HepG2 (cell line): ENCODE results near the gene ZNF507. TPM values are rescaled to one million over a fixed set of nuclear protein-coding genes. Genes with fewer than 3 reads are reported as not detected.

Experiments
- ELF3 ChIP-seq: IDR thresholded peaks from 2 replicates; pipeline ENCODE4 v1.6.1; 2016; ENCODE audit warnings: missing genetic modification reagents, missing compliant biosample characterization
- EP300 ChIP-seq, 3 experiments: sonication (generic) in 1 of 3; formaldehyde crosslinking in 1 of 3; IDR thresholded peaks; 2 replicates each; pipeline versions ENCODE4 v1.5.1 to v1.6.1; 2011 to 2020; ENCODE audit warnings: low read depth in 2 of 3, low read length in 2 of 3, borderline replicate concordance in 1 of 3, improper control_type of control experiment in 1 of 3, mild to moderate bottlenecking in 1 of 3, missing genetic modification reagents in 1 of 3, moderate library complexity in 1 of 3
- HNRNPUL1 ChIP-seq: fragments of 200-400 bp; formaldehyde crosslinking; IDR thresholded peaks from 2 replicates; pipeline ENCODE4 v1.6.1; 2017; ENCODE audit warnings: low read depth, mild to moderate bottlenecking, low read length, moderate library complexity
- MTA3 ChIP-seq: sonication (generic); formaldehyde crosslinking; IDR thresholded peaks from 2 replicates; pipeline ENCODE4 v1.4.0; 2020; ENCODE audit warnings: missing genetic modification reagents
- NAIF1 ChIP-seq: sonication (generic); formaldehyde crosslinking; IDR thresholded peaks from 2 replicates; pipeline ENCODE4 v1.5.0; 2020; ENCODE audit warnings: mild to moderate bottlenecking, missing genetic modification reagents, borderline replicate concordance
- SP4 ChIP-seq: sonication (generic); formaldehyde crosslinking; IDR thresholded peaks from 2 replicates; pipeline ENCODE4 v1.8.1; 2023; ENCODE audit warnings: mild to moderate bottlenecking, missing genetic modification reagents
- ZFP82 ChIP-seq: sonication (generic); formaldehyde crosslinking; IDR thresholded peaks from 2 replicates; pipeline ENCODE4 v1.5.1; 2020; ENCODE audit warnings: mild to moderate bottlenecking, missing genetic modification reagents, borderline replicate concordance
- ZNF235 ChIP-seq: sonication (generic); formaldehyde crosslinking; IDR thresholded peaks from 2 replicates; pipeline ENCODE4 v1.8.1; 2023; ENCODE audit warnings: mild to moderate bottlenecking, missing genetic modification reagents, borderline replicate concordance
- polyA plus RNA-seq, 8 experiments: library from polyadenylated mRNA; depleted of rRNA in 3 of 8; stranded (reverse) in 7 of 8; unstranded in 1 of 8; fragments of >200 nt; fragmentation: Illumina TruSeq in 4 of 8; extraction: Trizol in 4 of 8; gene quantifications; 2 replicates each; pipeline versions ENCODE4 v1.2.1 to v1.2.3, GENCODE V29; 2011 to 2016; ENCODE audit warnings: low read depth in 4 of 8, missing spikeins in 1 of 8, mixed read lengths in 1 of 8; ENCODE audit not compliant: insufficient read depth in 1 of 8
- total RNA-seq, 5 experiments: library from RNA; depleted of rRNA; stranded (reverse); fragments of >200 nt; fragmentation: Illumina TruSeq; extraction: Trizol; gene quantifications; 2 replicates each; pipeline ENCODE4 v1.2.3, GENCODE V29; 2016; ENCODE audit warnings: low read depth in 1 of 5
- TF ChIP-seq, protein P1 (sequence below): sonication (generic); formaldehyde crosslinking; IDR thresholded peaks from 2 replicates; pipeline ENCODE4 v1.4.0; 2020; ENCODE audit warnings: missing genetic modification reagents
- TF ChIP-seq, protein P2 (sequence below): sonication (generic); formaldehyde crosslinking; IDR thresholded peaks from 2 replicates; pipeline ENCODE4 v1.4.0; 2020; ENCODE audit warnings: mild to moderate bottlenecking, missing genetic modification reagents
- TF ChIP-seq, protein P3 (sequence below): sonication (generic); formaldehyde crosslinking; IDR thresholded peaks from 2 replicates; pipeline ENCODE4 v1.9.0; 2022; ENCODE audit warnings: missing genetic modification reagents, mild to moderate bottlenecking, borderline replicate concordance
- TF ChIP-seq, protein P4 (sequence below): sonication (generic); formaldehyde crosslinking; IDR thresholded peaks from 2 replicates; pipeline ENCODE4 v1.4.0; 2020; ENCODE audit warnings: missing genetic modification reagents

Gene ZNF507
- total and polyA plus RNA-seq, 2 of the 13 experiments (the other 11 are each of a cell fraction or from before 2014, with no cell fraction given) = 7.3 to 10.9 TPM

DNA sequence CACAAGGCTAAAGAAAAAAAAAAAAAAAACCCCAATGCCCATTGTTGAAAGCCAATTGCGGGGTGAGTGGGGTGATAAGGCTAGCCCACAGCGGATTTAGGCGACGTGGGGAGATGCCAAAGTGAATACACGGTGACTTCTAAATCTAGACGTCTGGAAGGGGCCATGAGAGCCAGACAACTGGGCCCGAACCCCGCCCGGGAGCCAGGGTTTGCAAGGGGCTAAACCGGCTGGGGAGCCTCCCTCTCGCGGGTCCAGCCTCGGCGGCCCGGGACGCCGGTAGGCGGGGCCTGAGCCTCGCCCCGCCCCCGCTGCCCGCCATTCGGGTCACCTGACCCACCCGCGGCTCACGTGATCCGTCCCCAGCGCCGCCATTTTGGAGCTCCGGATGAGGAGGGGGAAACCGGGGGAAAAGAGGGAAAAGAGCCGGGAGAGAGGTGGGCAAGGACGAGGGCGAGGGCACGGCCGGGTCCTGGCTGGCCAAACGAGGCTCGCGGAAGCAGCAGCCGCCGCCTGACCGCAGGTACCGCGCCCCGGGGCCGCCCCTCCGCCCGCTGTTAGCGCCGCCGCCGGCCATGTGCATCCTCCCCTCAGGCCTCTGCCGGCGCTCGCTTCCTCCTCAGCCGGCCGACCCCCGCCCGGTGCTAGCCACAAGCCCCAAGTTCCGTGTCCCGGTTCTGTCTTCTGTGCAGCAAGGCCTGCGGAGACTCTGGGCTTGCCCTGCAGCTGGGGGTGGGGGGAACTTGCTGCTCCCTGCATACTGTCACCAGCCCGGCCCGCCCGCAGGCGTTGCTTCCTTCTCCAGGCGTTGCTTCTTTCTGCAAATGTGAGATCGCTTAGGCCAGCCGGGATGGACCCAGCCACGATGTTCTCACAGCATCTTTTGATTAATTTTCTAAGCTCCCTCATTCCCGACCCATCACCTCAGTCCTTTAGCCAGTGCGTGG, at the start of gene ZNF507 (continued):
- TF ChIP-seq NAIF1 (CRISPR knock-in tag) = no peak
- TF ChIP-seq, protein P1, sequence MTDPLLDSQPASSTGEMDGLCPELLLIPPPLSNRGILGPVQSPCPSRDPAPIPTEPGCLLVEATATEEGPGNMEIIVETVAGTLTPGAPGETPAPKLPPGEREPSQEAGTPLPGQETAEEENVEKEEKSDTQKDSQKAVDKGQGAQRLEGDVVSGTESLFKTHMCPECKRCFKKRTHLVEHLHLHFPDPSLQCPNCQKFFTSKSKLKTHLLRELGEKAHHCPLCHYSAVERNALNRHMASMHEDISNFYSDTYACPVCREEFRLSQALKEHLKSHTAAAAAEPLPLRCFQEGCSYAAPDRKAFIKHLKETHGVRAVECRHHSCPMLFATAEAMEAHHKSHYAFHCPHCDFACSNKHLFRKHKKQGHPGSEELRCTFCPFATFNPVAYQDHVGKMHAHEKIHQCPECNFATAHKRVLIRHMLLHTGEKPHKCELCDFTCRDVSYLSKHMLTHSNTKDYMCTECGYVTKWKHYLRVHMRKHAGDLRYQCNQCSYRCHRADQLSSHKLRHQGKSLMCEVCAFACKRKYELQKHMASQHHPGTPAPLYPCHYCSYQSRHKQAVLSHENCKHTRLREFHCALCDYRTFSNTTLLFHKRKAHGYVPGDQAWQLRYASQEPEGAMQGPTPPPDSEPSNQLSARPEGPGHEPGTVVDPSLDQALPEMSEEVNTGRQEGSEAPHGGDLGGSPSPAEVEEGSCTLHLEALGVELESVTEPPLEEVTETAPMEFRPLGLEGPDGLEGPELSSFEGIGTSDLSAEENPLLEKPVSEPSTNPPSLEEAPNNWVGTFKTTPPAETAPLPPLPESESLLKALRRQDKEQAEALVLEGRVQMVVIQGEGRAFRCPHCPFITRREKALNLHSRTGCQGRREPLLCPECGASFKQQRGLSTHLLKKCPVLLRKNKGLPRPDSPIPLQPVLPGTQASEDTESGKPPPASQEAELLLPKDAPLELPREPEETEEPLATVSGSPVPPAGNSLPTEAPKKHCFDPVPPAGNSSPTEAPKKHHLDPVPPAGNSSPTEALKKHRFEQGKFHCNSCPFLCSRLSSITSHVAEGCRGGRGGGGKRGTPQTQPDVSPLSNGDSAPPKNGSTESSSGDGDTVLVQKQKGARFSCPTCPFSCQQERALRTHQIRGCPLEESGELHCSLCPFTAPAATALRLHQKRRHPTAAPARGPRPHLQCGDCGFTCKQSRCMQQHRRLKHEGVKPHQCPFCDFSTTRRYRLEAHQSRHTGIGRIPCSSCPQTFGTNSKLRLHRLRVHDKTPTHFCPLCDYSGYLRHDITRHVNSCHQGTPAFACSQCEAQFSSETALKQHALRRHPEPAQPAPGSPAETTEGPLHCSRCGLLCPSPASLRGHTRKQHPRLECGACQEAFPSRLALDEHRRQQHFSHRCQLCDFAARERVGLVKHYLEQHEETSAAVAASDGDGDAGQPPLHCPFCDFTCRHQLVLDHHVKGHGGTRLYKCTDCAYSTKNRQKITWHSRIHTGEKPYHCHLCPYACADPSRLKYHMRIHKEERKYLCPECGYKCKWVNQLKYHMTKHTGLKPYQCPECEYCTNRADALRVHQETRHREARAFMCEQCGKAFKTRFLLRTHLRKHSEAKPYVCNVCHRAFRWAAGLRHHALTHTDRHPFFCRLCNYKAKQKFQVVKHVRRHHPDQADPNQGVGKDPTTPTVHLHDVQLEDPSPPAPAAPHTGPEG = peak; percentile 62; the same call in 1 of the 2 replicates
- 0 out of 2 replicates have a peak, but pooled peaks have one; percentile 41 for TF ChIP-seq ELF3 (CRISPR knock-in tag)
- TF ChIP-seq, protein P2, sequence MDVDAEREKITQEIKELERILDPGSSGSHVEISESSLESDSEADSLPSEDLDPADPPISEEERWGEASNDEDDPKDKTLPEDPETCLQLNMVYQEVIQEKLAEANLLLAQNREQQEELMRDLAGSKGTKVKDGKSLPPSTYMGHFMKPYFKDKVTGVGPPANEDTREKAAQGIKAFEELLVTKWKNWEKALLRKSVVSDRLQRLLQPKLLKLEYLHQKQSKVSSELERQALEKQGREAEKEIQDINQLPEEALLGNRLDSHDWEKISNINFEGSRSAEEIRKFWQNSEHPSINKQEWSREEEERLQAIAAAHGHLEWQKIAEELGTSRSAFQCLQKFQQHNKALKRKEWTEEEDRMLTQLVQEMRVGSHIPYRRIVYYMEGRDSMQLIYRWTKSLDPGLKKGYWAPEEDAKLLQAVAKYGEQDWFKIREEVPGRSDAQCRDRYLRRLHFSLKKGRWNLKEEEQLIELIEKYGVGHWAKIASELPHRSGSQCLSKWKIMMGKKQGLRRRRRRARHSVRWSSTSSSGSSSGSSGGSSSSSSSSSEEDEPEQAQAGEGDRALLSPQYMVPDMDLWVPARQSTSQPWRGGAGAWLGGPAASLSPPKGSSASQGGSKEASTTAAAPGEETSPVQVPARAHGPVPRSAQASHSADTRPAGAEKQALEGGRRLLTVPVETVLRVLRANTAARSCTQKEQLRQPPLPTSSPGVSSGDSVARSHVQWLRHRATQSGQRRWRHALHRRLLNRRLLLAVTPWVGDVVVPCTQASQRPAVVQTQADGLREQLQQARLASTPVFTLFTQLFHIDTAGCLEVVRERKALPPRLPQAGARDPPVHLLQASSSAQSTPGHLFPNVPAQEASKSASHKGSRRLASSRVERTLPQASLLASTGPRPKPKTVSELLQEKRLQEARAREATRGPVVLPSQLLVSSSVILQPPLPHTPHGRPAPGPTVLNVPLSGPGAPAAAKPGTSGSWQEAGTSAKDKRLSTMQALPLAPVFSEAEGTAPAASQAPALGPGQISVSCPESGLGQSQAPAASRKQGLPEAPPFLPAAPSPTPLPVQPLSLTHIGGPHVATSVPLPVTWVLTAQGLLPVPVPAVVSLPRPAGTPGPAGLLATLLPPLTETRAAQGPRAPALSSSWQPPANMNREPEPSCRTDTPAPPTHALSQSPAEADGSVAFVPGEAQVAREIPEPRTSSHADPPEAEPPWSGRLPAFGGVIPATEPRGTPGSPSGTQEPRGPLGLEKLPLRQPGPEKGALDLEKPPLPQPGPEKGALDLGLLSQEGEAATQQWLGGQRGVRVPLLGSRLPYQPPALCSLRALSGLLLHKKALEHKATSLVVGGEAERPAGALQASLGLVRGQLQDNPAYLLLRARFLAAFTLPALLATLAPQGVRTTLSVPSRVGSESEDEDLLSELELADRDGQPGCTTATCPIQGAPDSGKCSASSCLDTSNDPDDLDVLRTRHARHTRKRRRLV (CRISPR knock-in tag) = no peak
- TF ChIP-seq ZFP82 = no peak
- TF ChIP-seq SP4 (CRISPR knock-in tag) = peak; percentile 69; the same call in 1 of the 2 replicates
- peak; percentile 77; the same call in 1 of the 2 replicates for TF ChIP-seq ZNF235 (CRISPR knock-in tag)
- TF ChIP-seq, protein P3, sequence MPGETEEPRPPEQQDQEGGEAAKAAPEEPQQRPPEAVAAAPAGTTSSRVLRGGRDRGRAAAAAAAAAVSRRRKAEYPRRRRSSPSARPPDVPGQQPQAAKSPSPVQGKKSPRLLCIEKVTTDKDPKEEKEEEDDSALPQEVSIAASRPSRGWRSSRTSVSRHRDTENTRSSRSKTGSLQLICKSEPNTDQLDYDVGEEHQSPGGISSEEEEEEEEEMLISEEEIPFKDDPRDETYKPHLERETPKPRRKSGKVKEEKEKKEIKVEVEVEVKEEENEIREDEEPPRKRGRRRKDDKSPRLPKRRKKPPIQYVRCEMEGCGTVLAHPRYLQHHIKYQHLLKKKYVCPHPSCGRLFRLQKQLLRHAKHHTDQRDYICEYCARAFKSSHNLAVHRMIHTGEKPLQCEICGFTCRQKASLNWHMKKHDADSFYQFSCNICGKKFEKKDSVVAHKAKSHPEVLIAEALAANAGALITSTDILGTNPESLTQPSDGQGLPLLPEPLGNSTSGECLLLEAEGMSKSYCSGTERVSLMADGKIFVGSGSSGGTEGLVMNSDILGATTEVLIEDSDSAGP (CRISPR knock-in tag) = peak; percentile 81; the same call in 1 of the 2 replicates
- TF ChIP-seq, protein P4, sequence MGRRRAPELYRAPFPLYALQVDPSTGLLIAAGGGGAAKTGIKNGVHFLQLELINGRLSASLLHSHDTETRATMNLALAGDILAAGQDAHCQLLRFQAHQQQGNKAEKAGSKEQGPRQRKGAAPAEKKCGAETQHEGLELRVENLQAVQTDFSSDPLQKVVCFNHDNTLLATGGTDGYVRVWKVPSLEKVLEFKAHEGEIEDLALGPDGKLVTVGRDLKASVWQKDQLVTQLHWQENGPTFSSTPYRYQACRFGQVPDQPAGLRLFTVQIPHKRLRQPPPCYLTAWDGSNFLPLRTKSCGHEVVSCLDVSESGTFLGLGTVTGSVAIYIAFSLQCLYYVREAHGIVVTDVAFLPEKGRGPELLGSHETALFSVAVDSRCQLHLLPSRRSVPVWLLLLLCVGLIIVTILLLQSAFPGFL (CRISPR knock-in tag) = no peak
- no peak for TF ChIP-seq HNRNPUL1
- TF ChIP-seq EP300 (IDR thresholded peaks at IDR 0.05; ENCODE audit: low read depth in 2 of 2, low read length in 2 of 2) = no peak
- no peak for TF ChIP-seq EP300 (CRISPR knock-in tag; IDR thresholded peaks at IDR 0.05; ENCODE audit: borderline replicate concordance)
- no peak for TF ChIP-seq MTA3 (CRISPR knock-in tag)
